Spleen (tissue), 11 donors: ENCODE results near the gene RAI14. TPM values are rescaled to one million over a fixed set of nuclear protein-coding genes. Genes with fewer than 3 reads are reported as not detected.

ENCODE experiments used
- DNase-seq: peaks from one replicate; pipeline ENCODE4 v3.0.0-alpha.2; 2020
- H3K27ac ChIP-seq, 8 donors: fragments of 200-600 bp; sonication (generic) in 7 of 8; 1 replicate in 4 of 8; 2 replicates in 4 of 8; pipeline versions ENCODE4 v1.5.0 to v1.8.0; 2016 to 2021; ENCODE audit warnings: inconsistent platforms in 4 of 8, mild to moderate bottlenecking in 4 of 8, moderate library complexity in 1 of 8
- H3K27me3 ChIP-seq, 7 donors: fragments of 200-600 bp; sonication (generic) in 6 of 7; replicated peaks in 1 of 7; 1 replicate in 4 of 7; 2 replicates in 3 of 7; pipeline versions ENCODE4 v1.5.0 to v1.8.0; 2016 to 2021; ENCODE audit warnings: inconsistent platforms in 3 of 7, mild to moderate bottlenecking in 1 of 7
- H3K36me3 ChIP-seq, 6 donors: fragments of 200-600 bp; sonication (generic) in 5 of 6; 1 replicate in 4 of 6; 2 replicates in 2 of 6; pipeline versions ENCODE4 v1.5.0 to v1.8.0; 2016 to 2021; ENCODE audit warnings: inconsistent platforms in 2 of 6
- H3K4me1 ChIP-seq, 6 donors: fragments of 200-600 bp; sonication (generic) in 5 of 6; 1 replicate in 3 of 6; 2 replicates in 3 of 6; pipeline versions ENCODE4 v1.5.0 to v1.8.0; 2016 to 2021; ENCODE audit warnings: inconsistent platforms in 3 of 6
- H3K4me3 ChIP-seq, 8 donors: fragments of 200-600 bp; sonication (generic) in 7 of 8; 1 replicate in 4 of 8; 2 replicates in 4 of 8; pipeline versions ENCODE4 v1.5.0 to v1.8.0; 2016 to 2021; ENCODE audit warnings: inconsistent platforms in 4 of 8, mild to moderate bottlenecking in 4 of 8, moderate library complexity in 2 of 8
- H3K9me3 ChIP-seq, 8 donors: fragments of 200-600 bp; sonication (generic) in 7 of 8; 1 replicate in 4 of 8; 2 replicates in 4 of 8; pipeline versions ENCODE4 v1.5.0 to v1.8.0; 2016 to 2021; ENCODE audit warnings: inconsistent platforms in 4 of 8
- POLR2A ChIP-seq, 3 donors: fragments of 450-650 bp; IDR thresholded peaks; one replicate each; pipeline ENCODE4 v1.5.1; 2017; ENCODE audit warnings: antibody characterized with exemption in 3 of 3, mild to moderate bottlenecking in 1 of 3
- POLR2AphosphoS5 ChIP-seq, 3 donors: sonication (generic); formaldehyde crosslinking; IDR thresholded peaks; one replicate each; pipeline ENCODE4 v1.5.1; 2017; ENCODE audit warnings: antibody characterized with exemption in 3 of 3
- intact Hi-C: fragments of 100-400 bp; cut with DNase I; formaldehyde crosslinking; loops from one replicate; pipeline ENCODE4 v1.15.0; 2023; ENCODE audit warnings: low total_unique reads
- polyA plus RNA-seq, 3 donors: library from polyadenylated mRNA; stranded (reverse); fragments of 200-250 nt; gene quantifications; one replicate each; pipeline ENCODE4 v1.2.1, GENCODE V29; 2013
- total RNA-seq, 7 donors: library from RNA; depleted of rRNA in 3 of 7; stranded (reverse); fragments of >200 nt in 3 of 7; fragmentation: NEBNext Ultra II Directional in 4 of 7; extraction: Animal tissue kit (Norgen Biotek cat#: 25700) in 4 of 7; gene quantifications; one replicate each; pipeline versions ENCODE4 v1.1.0 to v1.2.1, GENCODE V29; 2016 to 2021
- TF ChIP-seq, protein P1 (sequence below), 11 experiments: fragments of 200-600 bp in 7 of 11; fragments of 450-650 bp in 4 of 11; sonication (generic) in 4 of 11; IDR thresholded peaks in 8 of 11; conservative IDR thresholded peaks in 3 of 11; 1 replicate in 7 of 11; 2 replicates in 4 of 11; pipeline versions ENCODE4 v1.4.0 to v1.8.0; 2016 to 2021; ENCODE audit warnings: antibody characterized with exemption in 11 of 11, inconsistent platforms in 4 of 11, mild to moderate bottlenecking in 1 of 11
- donor health status: healthy with polysubstance abuse.
- donor health status: DM: no; HTN: no; CAD: no; lungs with moderate emphysema.
- donor health status: DM: no; HTN: no; CAD: no.
- donor health status: Bipolar disorder and iron deficiency.
- donor health status: healthy.
- donor health status: DM: no; HTN: no; CAD: no.
- donor health status: DM: yes; HTN: yes; CAD: no.

The RAI14 gene
- total and polyA plus RNA-seq, 10 donors: 14.2 to 217 (median 116) TPM

- Histone ChIP-seq H3K27me3 (no peaks in the 10 kb centered on the region), H3K4me3 (no peak overlapping the region), H3K9me3 (peaks cover 0 to 16% (median 9%) of the 10 kb centered on the region in 8 donors), H3K36me3 (no peaks in the 10 kb centered on the region), H3K4me1 (no peaks in the 10 kb centered on the region), H3K27ac (no peak overlapping the region)
- no peak for DNase-seq
- intact Hi-C loops: no loop called here
- TF ChIP-seq POLR2AphosphoS5 (IDR thresholded peaks at IDR 0.05): no peak
- TF ChIP-seq, protein P1, sequence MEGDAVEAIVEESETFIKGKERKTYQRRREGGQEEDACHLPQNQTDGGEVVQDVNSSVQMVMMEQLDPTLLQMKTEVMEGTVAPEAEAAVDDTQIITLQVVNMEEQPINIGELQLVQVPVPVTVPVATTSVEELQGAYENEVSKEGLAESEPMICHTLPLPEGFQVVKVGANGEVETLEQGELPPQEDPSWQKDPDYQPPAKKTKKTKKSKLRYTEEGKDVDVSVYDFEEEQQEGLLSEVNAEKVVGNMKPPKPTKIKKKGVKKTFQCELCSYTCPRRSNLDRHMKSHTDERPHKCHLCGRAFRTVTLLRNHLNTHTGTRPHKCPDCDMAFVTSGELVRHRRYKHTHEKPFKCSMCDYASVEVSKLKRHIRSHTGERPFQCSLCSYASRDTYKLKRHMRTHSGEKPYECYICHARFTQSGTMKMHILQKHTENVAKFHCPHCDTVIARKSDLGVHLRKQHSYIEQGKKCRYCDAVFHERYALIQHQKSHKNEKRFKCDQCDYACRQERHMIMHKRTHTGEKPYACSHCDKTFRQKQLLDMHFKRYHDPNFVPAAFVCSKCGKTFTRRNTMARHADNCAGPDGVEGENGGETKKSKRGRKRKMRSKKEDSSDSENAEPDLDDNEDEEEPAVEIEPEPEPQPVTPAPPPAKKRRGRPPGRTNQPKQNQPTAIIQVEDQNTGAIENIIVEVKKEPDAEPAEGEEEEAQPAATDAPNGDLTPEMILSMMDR (IDR thresholded peaks at IDR 0.05 in 8 of 11, conservative IDR thresholded peaks at IDR 0.05 in 3 of 11): no peak
- TF ChIP-seq POLR2A (IDR thresholded peaks at IDR 0.05): no peak
Measured at GRCh38 chr5:34881246-34881645, 225.1 kb downstream of the RAI14 start.

Other genes with a start within 250 kb of the RAI14 start
- gene TTC23L, start 182.8 kb downstream of the RAI14 start, total RNA-seq: under 1 TPM in 3 of 7 donors, not detected in 4; 0.11 to 0.42 (median 0.24) TPM
- gene TTC23L, start 182.8 kb downstream of the RAI14 start, polyA plus RNA-seq: under 1 TPM; 0.07 to 0.29 (median 0.23) TPM